Stimulated activated CD4-positive, alpha-beta T cell treated with anti-CD3 and anti-CD28 coated beads, TNF-alpha, amount 100 ng/mL, for 1 hour (primary cell): ENCODE data around the gene GTF2A2.
"Not testable (repeated sequence)": the region's sequence is repeated elsewhere in the genome, so short reads cannot be mapped to it uniquely, and the experiment has no call there.

Experiments used
- DNase-seq, 3 donors: peaks; one replicate each; pipeline ENCODE4 v3.0.0-alpha.2; 2020; ENCODE audit warnings: low read depth in 3 of 3, low spot score in 1 of 3

Gene GTF2A2

GRCh38 chr15:59674361-59674877 is 17.1 kb upstream of the GTF2A2 start:
- DNase-seq: no peak

- DNase-seq: no peak
Measured at GRCh38 chr15:59668556-59668955, 11.2 kb upstream of the GTF2A2 start.

- DNase-seq: no peak
Measured at GRCh38 chr15:59662260-59662659, 4.9 kb upstream of the GTF2A2 start.

- no peak for DNase-seq
Measured at GRCh38 chr15:59659366-59659765, 2.1 kb upstream of the GTF2A2 start.

- no peak for DNase-seq
Measured at GRCh38 chr15:59657635-59658125, 365 bp upstream of the GTF2A2 start.

GRCh38 chr15:59654046-59654445 is 3.3 kb downstream of the GTF2A2 start:
- no peak for DNase-seq

- DNase-seq: no peak
Measured at GRCh38 chr15:59649603-59650002, 7.7 kb downstream of the GTF2A2 start.

GRCh38 chr15:59647085-59647484 is 10.2 kb downstream of the GTF2A2 start:
- DNase-seq: no peak

GRCh38 chr15:59646277-59646676 is 11.0 kb downstream of the GTF2A2 start:
- no peak for DNase-seq

- DNase-seq: not testable (repeated sequence)
Measured at GRCh38 chr15:59645812-59646211, 11.5 kb downstream of the GTF2A2 start.

- DNase-seq: no peak
Measured at GRCh38 chr15:59644756-59645155, 12.6 kb downstream of the GTF2A2 start.

GRCh38 chr15:59642351-59642750 is 15.0 kb downstream of the GTF2A2 start:
- no peak for DNase-seq

- not testable (repeated sequence) for DNase-seq
Measured at GRCh38 chr15:59637507-59637906, 19.8 kb downstream of the GTF2A2 start.

- no peak for DNase-seq
Measured at GRCh38 chr15:59636184-59636583, 21.1 kb downstream of the GTF2A2 start.

- no peak for DNase-seq
Measured at GRCh38 chr15:59632714-59633113, 24.6 kb downstream of the GTF2A2 start.

GRCh38 chr15:59622289-59622688 is 35.0 kb downstream of the GTF2A2 start:
- DNase-seq: peak in 1 of 3 donors; percentile 3

- no peak for DNase-seq
Measured at GRCh38 chr15:59618406-59618805, 38.9 kb downstream of the GTF2A2 start.

GRCh38 chr15:59616379-59616778 is 40.9 kb downstream of the GTF2A2 start:
- DNase-seq: no peak

- DNase-seq: no peak
Measured at GRCh38 chr15:59615661-59616060, 41.7 kb downstream of the GTF2A2 start.

- no peak for DNase-seq
Measured at GRCh38 chr15:59614153-59614552, 43.2 kb downstream of the GTF2A2 start.

- DNase-seq: no peak
Measured at GRCh38 chr15:59611276-59612260, 45.7 kb downstream of the GTF2A2 start, which contains the start of gene GCNT3. Gene GCNT3 (plus strand): TSS chr15:59611783. CDS start chr15:59618239, 6,456 bp downstream.
